WTC11 (cell line): Measurements from ENCODE around the gene CLK2. TPM values are rescaled to one million over a fixed set of nuclear protein-coding genes. Genes with fewer than 3 reads are reported as not detected.

ENCODE experiments used
- CREM ChIP-seq: sonication (generic); formaldehyde crosslinking; IDR thresholded peaks from 2 replicates; pipeline ENCODE4 v1.8.1; 2022; ENCODE audit warnings: mild to moderate bottlenecking, missing genetic modification reagents, moderate library complexity
- CTCF ChIP-seq: fragments of 200-600 bp; IDR thresholded peaks from 2 replicates; pipeline ENCODE4 v1.8.0; 2022; ENCODE audit warnings: antibody characterized with exemption
- E2F5 ChIP-seq: sonication (generic); formaldehyde crosslinking; IDR thresholded peaks from 2 replicates; pipeline ENCODE4 v1.8.1; 2022; ENCODE audit warnings: mild to moderate bottlenecking, moderate library complexity, missing genetic modification reagents
- ETV6 ChIP-seq: sonication (generic); formaldehyde crosslinking; IDR thresholded peaks from 2 replicates; pipeline ENCODE4 v1.8.1; 2022; ENCODE audit warnings: mild to moderate bottlenecking, missing genetic modification reagents
- FOXK1 ChIP-seq: sonication (generic); formaldehyde crosslinking; IDR thresholded peaks from 2 replicates; pipeline ENCODE4 v1.8.0; 2022; ENCODE audit warnings: mild to moderate bottlenecking, moderate library complexity, missing genetic modification reagents
- FOXP1 ChIP-seq: sonication (generic); formaldehyde crosslinking; IDR thresholded peaks from 2 replicates; pipeline ENCODE4 v1.8.0; 2022; ENCODE audit warnings: missing genetic modification reagents, mild to moderate bottlenecking, moderate library complexity, borderline replicate concordance
- JAZF1 ChIP-seq: fragments of 250-450 bp; sonication (Bioruptor Pico); IDR thresholded peaks from 2 replicates; pipeline ENCODE4 v1.9.0; 2021; ENCODE audit warnings: moderate library complexity, mild to moderate bottlenecking, inconsistent platforms
- JUN ChIP-seq: sonication (generic); formaldehyde crosslinking; IDR thresholded peaks from 2 replicates; pipeline ENCODE4 v1.8.0; 2023; ENCODE audit warnings: mild to moderate bottlenecking, missing genetic modification reagents
- PREB ChIP-seq: sonication (generic); formaldehyde crosslinking; IDR thresholded peaks from 2 replicates; pipeline ENCODE4 v1.8.1; 2022; ENCODE audit warnings: mild to moderate bottlenecking, missing genetic modification reagents, moderate library complexity, borderline replicate concordance
- SOX15 ChIP-seq: fragments of 250-450 bp; sonication (Bioruptor Pico); IDR thresholded peaks from 2 replicates; pipeline ENCODE4 v1.9.0; 2021; ENCODE audit warnings: mild to moderate bottlenecking
- SP1 ChIP-seq: sonication (generic); formaldehyde crosslinking; conservative IDR thresholded peaks from 2 replicates; pipeline ENCODE4 v1.8.1; 2022; ENCODE audit warnings: missing genetic modification reagents
- STAT6 ChIP-seq: sonication (generic); formaldehyde crosslinking; conservative IDR thresholded peaks from 2 replicates; pipeline ENCODE4 v1.8.1; 2023; ENCODE audit warnings: mild to moderate bottlenecking, low read depth, missing genetic modification reagents, moderate library complexity
- TEAD1 ChIP-seq: sonication (generic); formaldehyde crosslinking; IDR thresholded peaks from 2 replicates; pipeline ENCODE4 v1.8.0; 2022; ENCODE audit warnings: mild to moderate bottlenecking, missing genetic modification reagents
- ZNF232 ChIP-seq: sonication (generic); formaldehyde crosslinking; IDR thresholded peaks from 2 replicates; pipeline ENCODE4 v1.8.0; 2022; ENCODE audit warnings: mild to moderate bottlenecking, missing genetic modification reagents
- ZNF263 ChIP-seq: sonication (generic); formaldehyde crosslinking; IDR thresholded peaks from 2 replicates; pipeline ENCODE4 v1.8.1; 2022; ENCODE audit warnings: low read depth, mild to moderate bottlenecking, moderate library complexity, missing genetic modification reagents
- ZNF671 ChIP-seq: fragments of 250-450 bp; sonication (Bioruptor Pico); IDR thresholded peaks from 2 replicates; pipeline ENCODE4 v1.8.0; 2021; ENCODE audit warnings: mild to moderate bottlenecking
- total RNA-seq: library from RNA; stranded (reverse); gene quantifications from 3 replicates; pipeline ENCODE4 v1.2.3, GENCODE V29; 2021
- TF ChIP-seq, protein P1 (sequence below): sonication (generic); formaldehyde crosslinking; IDR thresholded peaks from 2 replicates; pipeline ENCODE4 v1.8.0; 2023; ENCODE audit warnings: missing genetic modification reagents, mild to moderate bottlenecking, borderline replicate concordance
- TF ChIP-seq, protein P2 (sequence below): fragments of 250-450 bp; sonication (Bioruptor Pico); IDR thresholded peaks from 2 replicates; pipeline ENCODE4 v1.8.0; 2021; ENCODE audit warnings: mild to moderate bottlenecking
- TF ChIP-seq, protein P3 (sequence below): sonication (generic); formaldehyde crosslinking; IDR thresholded peaks from 2 replicates; pipeline ENCODE4 v1.8.1; 2022; ENCODE audit warnings: missing genetic modification reagents, borderline replicate concordance
- TF ChIP-seq, protein P4 (sequence below): fragments of 250-450 bp; sonication (Bioruptor Pico); IDR thresholded peaks from 2 replicates; pipeline ENCODE4 v1.9.0; 2021; ENCODE audit warnings: moderate library complexity, mild to moderate bottlenecking, inconsistent platforms, borderline replicate concordance
- TF ChIP-seq, protein P5 (sequence below): sonication (generic); formaldehyde crosslinking; IDR thresholded peaks from 2 replicates; pipeline ENCODE4 v1.8.1; 2023; ENCODE audit warnings: mild to moderate bottlenecking, missing genetic modification reagents, moderate library complexity

CLK2 gene
- total RNA-seq, 1 experiment from 2014 or later: 74.4 TPM

DNA sequence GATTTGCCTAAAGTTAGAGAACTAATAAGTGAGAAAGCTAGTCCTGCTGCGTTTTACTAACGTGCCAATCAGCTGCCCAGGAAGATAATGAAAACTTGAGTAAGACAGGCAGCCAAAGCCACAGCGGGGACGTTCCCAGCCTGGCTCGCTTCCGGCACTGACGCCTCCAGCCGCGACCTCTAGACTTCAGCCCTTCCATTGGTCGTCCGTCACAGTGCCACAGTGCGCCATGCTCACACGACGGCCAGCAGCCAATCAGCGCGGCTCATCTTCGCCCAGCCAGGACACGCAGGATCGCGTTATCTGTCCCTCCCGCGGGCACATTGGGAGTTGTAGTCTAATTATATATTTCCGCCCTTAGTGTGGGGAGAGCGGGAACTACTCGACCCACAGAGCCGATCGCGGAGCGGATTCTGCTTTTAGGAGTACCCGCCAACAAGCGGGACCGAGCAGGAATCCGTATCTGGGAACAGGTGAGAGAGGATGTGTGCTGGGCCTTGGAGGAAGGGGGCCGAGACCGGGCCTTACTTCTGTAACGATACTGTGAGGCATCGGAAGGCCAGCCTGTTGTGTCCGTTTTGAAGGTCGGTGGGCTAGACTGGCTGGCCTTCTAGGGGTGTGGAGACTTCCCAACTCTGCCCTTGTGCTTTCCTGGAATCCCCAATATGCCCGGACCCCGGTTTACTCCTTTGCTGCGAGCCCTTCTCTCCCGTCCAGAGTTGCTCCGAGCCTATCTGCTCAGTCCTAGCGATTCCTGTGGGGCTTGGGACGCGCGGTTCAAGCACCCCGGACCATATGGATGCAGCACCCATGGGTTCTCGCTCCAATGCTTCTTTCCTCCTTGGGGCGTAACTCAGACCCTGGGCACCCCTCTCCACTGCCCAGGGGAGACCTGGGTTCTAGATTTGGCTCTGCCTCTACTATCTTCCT is 35.5 kb upstream of the CLK2 start, which contains the start of gene FDPS (continued):
- TF ChIP-seq CTCF: no peak
- TF ChIP-seq FOXK1 (CRISPR knock-in tag): peak; percentile 85
- 0 out of 2 replicates have a peak, but pooled peaks have one; percentile 37 for TF ChIP-seq TEAD1
- peak; percentile 82; the same call in 1 of the 2 replicates for TF ChIP-seq ZNF232 (CRISPR knock-in tag)
- TF ChIP-seq E2F5 (CRISPR knock-in tag): no peak; the same call in 1 of the 2 replicates
- TF ChIP-seq, protein P1, sequence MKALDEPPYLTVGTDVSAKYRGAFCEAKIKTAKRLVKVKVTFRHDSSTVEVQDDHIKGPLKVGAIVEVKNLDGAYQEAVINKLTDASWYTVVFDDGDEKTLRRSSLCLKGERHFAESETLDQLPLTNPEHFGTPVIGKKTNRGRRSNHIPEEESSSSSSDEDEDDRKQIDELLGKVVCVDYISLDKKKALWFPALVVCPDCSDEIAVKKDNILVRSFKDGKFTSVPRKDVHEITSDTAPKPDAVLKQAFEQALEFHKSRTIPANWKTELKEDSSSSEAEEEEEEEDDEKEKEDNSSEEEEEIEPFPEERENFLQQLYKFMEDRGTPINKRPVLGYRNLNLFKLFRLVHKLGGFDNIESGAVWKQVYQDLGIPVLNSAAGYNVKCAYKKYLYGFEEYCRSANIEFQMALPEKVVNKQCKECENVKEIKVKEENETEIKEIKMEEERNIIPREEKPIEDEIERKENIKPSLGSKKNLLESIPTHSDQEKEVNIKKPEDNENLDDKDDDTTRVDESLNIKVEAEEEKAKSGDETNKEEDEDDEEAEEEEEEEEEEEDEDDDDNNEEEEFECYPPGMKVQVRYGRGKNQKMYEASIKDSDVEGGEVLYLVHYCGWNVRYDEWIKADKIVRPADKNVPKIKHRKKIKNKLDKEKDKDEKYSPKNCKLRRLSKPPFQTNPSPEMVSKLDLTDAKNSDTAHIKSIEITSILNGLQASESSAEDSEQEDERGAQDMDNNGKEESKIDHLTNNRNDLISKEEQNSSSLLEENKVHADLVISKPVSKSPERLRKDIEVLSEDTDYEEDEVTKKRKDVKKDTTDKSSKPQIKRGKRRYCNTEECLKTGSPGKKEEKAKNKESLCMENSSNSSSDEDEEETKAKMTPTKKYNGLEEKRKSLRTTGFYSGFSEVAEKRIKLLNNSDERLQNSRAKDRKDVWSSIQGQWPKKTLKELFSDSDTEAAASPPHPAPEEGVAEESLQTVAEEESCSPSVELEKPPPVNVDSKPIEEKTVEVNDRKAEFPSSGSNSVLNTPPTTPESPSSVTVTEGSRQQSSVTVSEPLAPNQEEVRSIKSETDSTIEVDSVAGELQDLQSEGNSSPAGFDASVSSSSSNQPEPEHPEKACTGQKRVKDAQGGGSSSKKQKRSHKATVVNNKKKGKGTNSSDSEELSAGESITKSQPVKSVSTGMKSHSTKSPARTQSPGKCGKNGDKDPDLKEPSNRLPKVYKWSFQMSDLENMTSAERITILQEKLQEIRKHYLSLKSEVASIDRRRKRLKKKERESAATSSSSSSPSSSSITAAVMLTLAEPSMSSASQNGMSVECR (CRISPR knock-in tag): peak; percentile 56; the same call in 1 of the 2 replicates
- TF ChIP-seq JUN (CRISPR knock-in tag): peak; percentile 65; the same call in 1 of the 2 replicates
- TF ChIP-seq, protein P2, sequence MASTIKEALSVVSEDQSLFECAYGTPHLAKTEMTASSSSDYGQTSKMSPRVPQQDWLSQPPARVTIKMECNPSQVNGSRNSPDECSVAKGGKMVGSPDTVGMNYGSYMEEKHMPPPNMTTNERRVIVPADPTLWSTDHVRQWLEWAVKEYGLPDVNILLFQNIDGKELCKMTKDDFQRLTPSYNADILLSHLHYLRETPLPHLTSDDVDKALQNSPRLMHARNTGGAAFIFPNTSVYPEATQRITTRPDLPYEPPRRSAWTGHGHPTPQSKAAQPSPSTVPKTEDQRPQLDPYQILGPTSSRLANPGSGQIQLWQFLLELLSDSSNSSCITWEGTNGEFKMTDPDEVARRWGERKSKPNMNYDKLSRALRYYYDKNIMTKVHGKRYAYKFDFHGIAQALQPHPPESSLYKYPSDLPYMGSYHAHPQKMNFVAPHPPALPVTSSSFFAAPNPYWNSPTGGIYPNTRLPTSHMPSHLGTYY (CRISPR knock-in tag): no peak
- no peak for TF ChIP-seq PREB (CRISPR knock-in tag)
- no peak for TF ChIP-seq STAT6
- TF ChIP-seq SOX15: no peak
- no peak for TF ChIP-seq ZNF263 (CRISPR knock-in tag)
- TF ChIP-seq ZNF671 (CRISPR knock-in tag): no peak
- no peak for TF ChIP-seq JAZF1 (CRISPR knock-in tag)
- peak; percentile 93 for TF ChIP-seq CREM (CRISPR knock-in tag)
- TF ChIP-seq, protein P3, sequence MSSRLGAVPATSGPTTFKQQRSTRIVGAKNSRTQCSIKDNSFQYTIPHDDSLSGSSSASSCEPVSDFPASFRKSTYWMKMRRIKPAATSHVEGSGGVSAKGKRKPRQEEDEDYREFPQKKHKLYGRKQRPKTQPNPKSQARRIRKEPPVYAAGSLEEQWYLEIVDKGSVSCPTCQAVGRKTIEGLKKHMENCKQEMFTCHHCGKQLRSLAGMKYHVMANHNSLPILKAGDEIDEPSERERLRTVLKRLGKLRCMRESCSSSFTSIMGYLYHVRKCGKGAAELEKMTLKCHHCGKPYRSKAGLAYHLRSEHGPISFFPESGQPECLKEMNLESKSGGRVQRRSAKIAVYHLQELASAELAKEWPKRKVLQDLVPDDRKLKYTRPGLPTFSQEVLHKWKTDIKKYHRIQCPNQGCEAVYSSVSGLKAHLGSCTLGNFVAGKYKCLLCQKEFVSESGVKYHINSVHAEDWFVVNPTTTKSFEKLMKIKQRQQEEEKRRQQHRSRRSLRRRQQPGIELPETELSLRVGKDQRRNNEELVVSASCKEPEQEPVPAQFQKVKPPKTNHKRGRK (CRISPR knock-in tag): no peak
- TF ChIP-seq FOXP1 (CRISPR knock-in tag): no peak
- no peak for TF ChIP-seq ETV6 (CRISPR knock-in tag)
- TF ChIP-seq, protein P4, sequence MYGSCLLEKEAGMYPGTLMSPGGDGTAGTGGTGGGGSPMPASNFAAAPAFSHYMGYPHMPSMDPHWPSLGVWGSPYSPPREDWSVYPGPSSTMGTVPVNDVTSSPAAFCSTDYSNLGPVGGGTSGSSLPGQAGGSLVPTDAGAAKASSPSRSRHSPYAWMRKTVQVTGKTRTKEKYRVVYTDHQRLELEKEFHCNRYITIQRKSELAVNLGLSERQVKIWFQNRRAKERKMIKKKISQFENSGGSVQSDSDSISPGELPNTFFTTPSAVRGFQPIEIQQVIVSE (CRISPR knock-in tag): no peak
- TF ChIP-seq SP1 (CRISPR knock-in tag): peak; percentile 81
- TF ChIP-seq, protein P5, sequence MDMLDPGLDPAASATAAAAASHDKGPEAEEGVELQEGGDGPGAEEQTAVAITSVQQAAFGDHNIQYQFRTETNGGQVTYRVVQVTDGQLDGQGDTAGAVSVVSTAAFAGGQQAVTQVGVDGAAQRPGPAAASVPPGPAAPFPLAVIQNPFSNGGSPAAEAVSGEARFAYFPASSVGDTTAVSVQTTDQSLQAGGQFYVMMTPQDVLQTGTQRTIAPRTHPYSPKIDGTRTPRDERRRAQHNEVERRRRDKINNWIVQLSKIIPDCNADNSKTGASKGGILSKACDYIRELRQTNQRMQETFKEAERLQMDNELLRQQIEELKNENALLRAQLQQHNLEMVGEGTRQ: peak; percentile 80
